ENCODE measurements around the gene ARHGEF39.

GRCh38 chr9:35682520-35683315, 17.7 kb upstream of the ARHGEF39 start:
- TF ChIP-seq HDGF (IDR thresholded peaks at IDR 0.05) (no peak), MYC (IDR thresholded peaks at IDR 0.05; ENCODE audit: insufficient read depth, insufficient read length, insufficient replicate concordance, low read length, severe bottlenecking) (no peak), USF2 (IDR thresholded peaks at IDR 0.05; ENCODE audit: borderline replicate concordance, low read depth, low read length) (no peak), POLR2AphosphoS5 (IDR thresholded peaks at IDR 0.05; ENCODE audit: low read length) (no peak), EZH2 (IDR thresholded peaks at IDR 0.05; ENCODE audit: borderline replicate concordance, control insufficient read depth, low read depth, low read length) (no peak), ZNF274 (IDR thresholded peaks at IDR 0.05; ENCODE audit: insufficient read depth, insufficient read length) (no peak), FOS (IDR thresholded peaks at IDR 0.05; ENCODE audit: borderline replicate concordance, extremely low read depth, insufficient read length) (no peak)
- TF ChIP-seq, protein P1, sequence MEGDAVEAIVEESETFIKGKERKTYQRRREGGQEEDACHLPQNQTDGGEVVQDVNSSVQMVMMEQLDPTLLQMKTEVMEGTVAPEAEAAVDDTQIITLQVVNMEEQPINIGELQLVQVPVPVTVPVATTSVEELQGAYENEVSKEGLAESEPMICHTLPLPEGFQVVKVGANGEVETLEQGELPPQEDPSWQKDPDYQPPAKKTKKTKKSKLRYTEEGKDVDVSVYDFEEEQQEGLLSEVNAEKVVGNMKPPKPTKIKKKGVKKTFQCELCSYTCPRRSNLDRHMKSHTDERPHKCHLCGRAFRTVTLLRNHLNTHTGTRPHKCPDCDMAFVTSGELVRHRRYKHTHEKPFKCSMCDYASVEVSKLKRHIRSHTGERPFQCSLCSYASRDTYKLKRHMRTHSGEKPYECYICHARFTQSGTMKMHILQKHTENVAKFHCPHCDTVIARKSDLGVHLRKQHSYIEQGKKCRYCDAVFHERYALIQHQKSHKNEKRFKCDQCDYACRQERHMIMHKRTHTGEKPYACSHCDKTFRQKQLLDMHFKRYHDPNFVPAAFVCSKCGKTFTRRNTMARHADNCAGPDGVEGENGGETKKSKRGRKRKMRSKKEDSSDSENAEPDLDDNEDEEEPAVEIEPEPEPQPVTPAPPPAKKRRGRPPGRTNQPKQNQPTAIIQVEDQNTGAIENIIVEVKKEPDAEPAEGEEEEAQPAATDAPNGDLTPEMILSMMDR (IDR thresholded peaks at IDR 0.05 in 2 of 3, conservative IDR thresholded peaks at IDR 0.05 in 1 of 3; ENCODE audit: control insufficient read depth in 2 of 3, extremely low read depth in 1 of 3, insufficient read depth in 1 of 3, low read depth in 3 of 3, low read length in 3 of 3), result no peak
